Left lung (tissue), 10 donors: ENCODE data around the gene NR2F1. TPM values are rescaled to one million over a fixed set of nuclear protein-coding genes. Genes with fewer than 3 reads are reported as not detected.

Experiments used
- ATAC-seq: fragments of 200-7000 bp; cut with Tn5 transposase; one replicate; pipeline ENCODE4 v1.9.1; 2020; ENCODE audit warnings: moderate library complexity
- DNase-seq, 4 donors: peaks; one replicate each; pipeline ENCODE4 v3.0.0-alpha.2; 2013 to 2020
- H3K27ac ChIP-seq, 2 donors: fragments of 200-600 bp; sonication (generic) in 1 of 2; one replicate each; pipeline versions ENCODE4 v1.5.0 to v1.8.0; 2020 to 2021
- H3K27me3 ChIP-seq, 2 donors: fragments of 200-600 bp; sonication (generic) in 1 of 2; one replicate each; pipeline versions ENCODE4 v1.5.0 to v1.8.0; 2020 to 2021
- H3K36me3 ChIP-seq, 2 donors: fragments of 200-600 bp; sonication (generic) in 1 of 2; one replicate each; pipeline versions ENCODE4 v1.5.0 to v1.8.0; 2020 to 2021
- H3K4me1 ChIP-seq, 2 donors: fragments of 200-600 bp; one replicate each; pipeline ENCODE4 v1.8.0; 2021
- H3K4me3 ChIP-seq, 2 donors: fragments of 200-600 bp; sonication (generic) in 1 of 2; one replicate each; pipeline versions ENCODE4 v1.5.0 to v1.8.0; 2020 to 2021; ENCODE audit warnings: mild to moderate bottlenecking in 1 of 2
- H3K9me3 ChIP-seq, 2 donors: fragments of 200-600 bp; sonication (generic) in 1 of 2; one replicate each; pipeline versions ENCODE4 v1.5.0 to v1.8.0; 2020 to 2021
- intact Hi-C, 2 donors: fragments of 100-400 bp; cut with DNase I; formaldehyde crosslinking; loops; one replicate each; pipeline versions ENCODE4 v1.11.2 to v1.14.2; 2022
- polyA plus RNA-seq, 6 donors: library from polyadenylated mRNA; unstranded; fragments of 120-200 nt; gene quantifications; one replicate each; pipeline ENCODE4 v1.2.1, GENCODE V29; 2013; ENCODE audit not compliant: insufficient read length in 6 of 6
- total RNA-seq, 2 donors: library from RNA; stranded (reverse); fragmentation: NEBNext Ultra II Directional; extraction: Animal tissue kit (Norgen Biotek cat#: 25700); gene quantifications; one replicate each; pipeline ENCODE4 v1.2.1, GENCODE V29; 2021
- TF ChIP-seq, protein P1 (sequence below), 2 donors: fragments of 200-600 bp; sonication (generic) in 1 of 2; IDR thresholded peaks; one replicate each; pipeline versions ENCODE4 v1.5.0 to v1.8.0; 2021; ENCODE audit warnings: antibody characterized with exemption in 2 of 2
- donor health status: DM: no; HTN: yes; CAD: no.
- donor health status: DM: no; HTN: no; CAD: no.

NR2F1 gene
- total and polyA plus RNA-seq, 8 donors = 50.7 to 240 (median 181) TPM

- H3K4me1 ChIP-seq = no peaks in the 10 kb centered on the region
- no peaks in the 10 kb centered on the region for H3K27me3 ChIP-seq
- H3K36me3 ChIP-seq = no peaks in the 10 kb centered on the region
- H3K4me3 ChIP-seq = no peak overlapping the region
- no peak overlapping the region for H3K27ac ChIP-seq
- intact Hi-C loops = no loop called here
- DNase-seq = no peak
- TF ChIP-seq, protein P1, sequence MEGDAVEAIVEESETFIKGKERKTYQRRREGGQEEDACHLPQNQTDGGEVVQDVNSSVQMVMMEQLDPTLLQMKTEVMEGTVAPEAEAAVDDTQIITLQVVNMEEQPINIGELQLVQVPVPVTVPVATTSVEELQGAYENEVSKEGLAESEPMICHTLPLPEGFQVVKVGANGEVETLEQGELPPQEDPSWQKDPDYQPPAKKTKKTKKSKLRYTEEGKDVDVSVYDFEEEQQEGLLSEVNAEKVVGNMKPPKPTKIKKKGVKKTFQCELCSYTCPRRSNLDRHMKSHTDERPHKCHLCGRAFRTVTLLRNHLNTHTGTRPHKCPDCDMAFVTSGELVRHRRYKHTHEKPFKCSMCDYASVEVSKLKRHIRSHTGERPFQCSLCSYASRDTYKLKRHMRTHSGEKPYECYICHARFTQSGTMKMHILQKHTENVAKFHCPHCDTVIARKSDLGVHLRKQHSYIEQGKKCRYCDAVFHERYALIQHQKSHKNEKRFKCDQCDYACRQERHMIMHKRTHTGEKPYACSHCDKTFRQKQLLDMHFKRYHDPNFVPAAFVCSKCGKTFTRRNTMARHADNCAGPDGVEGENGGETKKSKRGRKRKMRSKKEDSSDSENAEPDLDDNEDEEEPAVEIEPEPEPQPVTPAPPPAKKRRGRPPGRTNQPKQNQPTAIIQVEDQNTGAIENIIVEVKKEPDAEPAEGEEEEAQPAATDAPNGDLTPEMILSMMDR (IDR thresholded peaks at IDR 0.05) = no peak
- no peak for ATAC-seq
- no peaks in the 10 kb centered on the region for H3K9me3 ChIP-seq
Observed at GRCh38 chr5:93632327-93632726, 49.3 kb downstream of the NR2F1 start.

GRCh38 chr5:93635991-93636390, 53.0 kb downstream of the NR2F1 start:
- no peak overlapping the region for H3K4me3 ChIP-seq
- no peaks in the 10 kb centered on the region for H3K27me3 ChIP-seq
- ATAC-seq (no peak), DNase-seq (no peak)
- H3K4me1 ChIP-seq = no peaks in the 10 kb centered on the region
- no peak overlapping the region for H3K27ac ChIP-seq
- H3K36me3 ChIP-seq = no peaks in the 10 kb centered on the region
- no peaks in the 10 kb centered on the region for H3K9me3 ChIP-seq
- TF ChIP-seq, protein P1 (IDR thresholded peaks at IDR 0.05) = no peak
- intact Hi-C loops = no loop called here

DNA sequence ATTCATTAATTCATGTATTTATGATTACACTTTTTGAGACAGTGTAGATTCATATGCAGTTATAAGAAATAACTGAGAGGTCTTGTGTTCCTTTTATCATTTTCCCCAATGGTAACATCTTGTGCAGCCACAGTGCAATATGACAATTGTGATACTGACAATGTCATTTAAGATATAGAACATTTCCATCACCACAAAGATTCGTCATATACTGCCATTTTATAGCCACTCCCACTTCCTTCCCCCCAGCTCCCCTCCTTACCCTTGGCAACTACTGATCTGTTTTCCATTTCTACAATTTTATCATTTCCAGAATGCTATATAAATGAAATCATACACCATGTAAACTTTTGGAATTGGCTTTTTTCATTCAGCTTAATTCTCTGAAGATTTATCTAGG, 53.8 kb downstream of the NR2F1 start:
- H3K27me3 ChIP-seq = no peaks in the 10 kb centered on the region
- no peak overlapping the region for H3K4me3 ChIP-seq
- intact Hi-C loops = no loop called here
- DNase-seq (no peak), ATAC-seq (no peak)
- H3K9me3 ChIP-seq = no peaks in the 10 kb centered on the region
- no peaks in the 10 kb centered on the region for H3K36me3 ChIP-seq
- TF ChIP-seq, protein P1 (IDR thresholded peaks at IDR 0.05) = no peak
- H3K27ac ChIP-seq = no peak overlapping the region
- no peaks in the 10 kb centered on the region for H3K4me1 ChIP-seq

DNA sequence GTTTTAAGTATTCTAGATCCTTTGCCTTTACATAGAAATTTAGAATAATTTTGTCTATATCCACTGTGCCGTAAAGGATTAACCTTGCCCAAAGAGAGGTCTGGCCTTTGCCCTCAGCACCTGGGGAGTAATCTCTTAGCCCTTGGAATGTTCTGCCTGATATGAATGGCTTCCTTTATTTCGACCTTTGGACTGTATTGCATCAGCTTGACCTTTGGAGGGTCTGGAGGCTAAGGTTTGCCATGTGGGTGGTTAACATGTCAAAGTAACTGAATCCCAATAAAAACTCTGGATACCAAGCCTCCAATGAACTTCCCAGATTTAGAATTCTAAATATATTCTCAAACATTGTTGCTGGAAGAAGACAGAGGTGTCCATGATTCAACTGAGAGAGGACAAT, 54.7 kb downstream of the NR2F1 start:
- Histone ChIP-seq H3K4me3 (no peak overlapping the region), H3K9me3 (no peaks in the 10 kb centered on the region), H3K27ac (no peak overlapping the region), H3K27me3 (no peaks in the 10 kb centered on the region), H3K4me1 (no peaks in the 10 kb centered on the region), H3K36me3 (no peaks in the 10 kb centered on the region)
- TF ChIP-seq, protein P1 (IDR thresholded peaks at IDR 0.05) = no peak
- intact Hi-C loops = no loop called here
- ATAC-seq (no peak), DNase-seq (no peak)

GRCh38 chr5:93642526-93642925, 59.5 kb downstream of the NR2F1 start:
- H3K27ac ChIP-seq = no peak overlapping the region
- H3K9me3 ChIP-seq = no peaks in the 10 kb centered on the region
- no peak for ATAC-seq
- DNase-seq = no peak
- intact Hi-C loops = no loop called here
- TF ChIP-seq, protein P1 (IDR thresholded peaks at IDR 0.05) = no peak
- no peak overlapping the region for H3K4me3 ChIP-seq
- no peaks in the 10 kb centered on the region for H3K27me3 ChIP-seq
- H3K36me3 ChIP-seq = no peaks in the 10 kb centered on the region
- H3K4me1 ChIP-seq = no peaks in the 10 kb centered on the region

Other genes starting within 250 kb of the NR2F1 start
- gene NR2F1-AS1, start 2.0 kb upstream of the NR2F1 start, total RNA-seq = 10 to 100 TPM; 10.5 to 18.3 TPM
- gene NR2F1-AS1, start 2.0 kb upstream of the NR2F1 start, polyA plus RNA-seq = 10 to 100 TPM; 43.9 to 66.3 (median 52.5) TPM
- 1 to 10 TPM; 1.2 to 2.3 TPM for gene POU5F2, start 158.4 kb downstream of the NR2F1 start, total RNA-seq
- under 1 TPM; 0.04 to 0.14 (median 0.08) TPM for gene POU5F2, start 158.4 kb downstream of the NR2F1 start, polyA plus RNA-seq